ENCODE measurements around the gene ATP6V1D. TPM values are rescaled to one million over a fixed set of nuclear protein-coding genes. Genes with fewer than 3 reads are reported as not detected.
A peak's percentile ranks its signal among the peaks of the same experiment; 100 is the strongest.

The ATP6V1D gene
- total RNA-seq, 1 experiment from 2014 or later = 38.5 TPM

GRCh38 chr14:67391268-67391667 is 31.7 kb upstream of the ATP6V1D start:
- H3K79me2 ChIP-seq (ENCODE audit: insufficient read depth, low read length) = no peaks in the 10 kb centered on the region
- H4K20me1 ChIP-seq (ENCODE audit: insufficient read depth) = no peaks in the 10 kb centered on the region
- H3K27me3 ChIP-seq (ENCODE audit: insufficient read depth, low read length) = no peaks in the 10 kb centered on the region
- DNase-seq (ENCODE audit: low read depth, low spot score) (no peak), ATAC-seq (no peak)
- intact Hi-C loops (cut with micrococcal nuclease) = no loop called here
- peaks cover 33 to 65% of the 10 kb centered on the region in 2 experiments for H3K36me3 ChIP-seq (ENCODE audit: control insufficient read depth in 1 of 2, insufficient read depth in 2 of 2, low read length in 2 of 2)
- RAD21 ChIA-PET (ENCODE audit: low non-redundant PET in 1 of 2, low total read pairs in 2 of 2, uncharacterized antibody in 2 of 2, unreplicated experiment in 2 of 2) = no interaction called here
- no peak for TF ChIP-seq RAD21 (IDR thresholded peaks at IDR 0.05; ENCODE audit: low read depth)
- no peak for TF ChIP-seq YY1 (IDR thresholded peaks at IDR 0.05; ENCODE audit: extremely low read depth, insufficient replicate concordance, low read depth, low read length)
- TF ChIP-seq ZFX (IDR thresholded peaks at IDR 0.05) = no peak
- no peak for TF ChIP-seq ATF3 (IDR thresholded peaks at IDR 0.05)
- TF ChIP-seq MAX (IDR thresholded peaks at IDR 0.05) = no peak
- TF ChIP-seq ELF1 (IDR thresholded peaks at IDR 0.05; ENCODE audit: borderline replicate concordance, low read depth) = no peak
- no peak for TF ChIP-seq FOSL1 (IDR thresholded peaks at IDR 0.05; ENCODE audit: low read depth)
- no peak for TF ChIP-seq EZH2 (IDR thresholded peaks at IDR 0.05)
- CTCF ChIA-PET = no interaction called here
- no peak overlapping the region for H3K4me3 ChIP-seq (replicated peaks in 1 of 2; ENCODE audit: low read depth in 1 of 2, low read length in 2 of 2)
- no TSS peak for BruUV-seq (replicated peaks)
- no peak overlapping the region for H2AFZ ChIP-seq (ENCODE audit: low read depth, low read length, poor library complexity, severe bottlenecking)
- POLR2A ChIA-PET = no interaction called here
- no peaks in the 10 kb centered on the region for H3K9me3 ChIP-seq (ENCODE audit: control insufficient read depth in 1 of 2, insufficient read depth in 1 of 2, low read depth in 1 of 2, low read length in 2 of 2)
- H3K4me2 ChIP-seq (ENCODE audit: low read length) = no peak overlapping the region
- no peaks in the 10 kb centered on the region for H3K9me2 ChIP-seq (ENCODE audit: insufficient read depth)
- H3K9ac ChIP-seq (ENCODE audit: low read length) = no peak overlapping the region
- peaks cover 0 to 7% of the 10 kb centered on the region in 2 experiments; a peak in 3 of 4 replicates for H3K4me1 ChIP-seq (ENCODE audit: control insufficient read depth in 1 of 2, insufficient read depth in 2 of 2, low read length in 2 of 2)
- no peak overlapping the region for H3K27ac ChIP-seq (ENCODE audit: low read depth, low read length)

- intact Hi-C loops (cut with micrococcal nuclease) = no loop called here
- BruUV-seq (replicated peaks) = no TSS peak
- H3K4me1 ChIP-seq (ENCODE audit: control insufficient read depth in 1 of 2, insufficient read depth in 2 of 2, low read length in 2 of 2) = peaks cover 0 to 7% of the 10 kb centered on the region in 2 experiments; a peak in 2 of 4 replicates
- no peak overlapping the region for H2AFZ ChIP-seq (ENCODE audit: low read depth, low read length, poor library complexity, severe bottlenecking)
- no peak overlapping the region for H3K4me3 ChIP-seq (replicated peaks in 1 of 2; ENCODE audit: low read depth in 1 of 2, low read length in 2 of 2)
- H3K27ac ChIP-seq (ENCODE audit: low read depth, low read length) = no peak overlapping the region
- no peak overlapping the region for H3K4me2 ChIP-seq (ENCODE audit: low read length)
- ChIA-PET POLR2A (no interaction called here), RAD21 (ENCODE audit: low non-redundant PET in 1 of 2, low total read pairs in 2 of 2, uncharacterized antibody in 2 of 2, unreplicated experiment in 2 of 2) (no interaction called here), CTCF (no interaction called here)
- no peaks in the 10 kb centered on the region for H3K27me3 ChIP-seq (ENCODE audit: insufficient read depth, low read length)
- no peaks in the 10 kb centered on the region for H3K9me2 ChIP-seq (ENCODE audit: insufficient read depth)
- no peak for DNase-seq (ENCODE audit: low read depth, low spot score)
- H3K36me3 ChIP-seq (ENCODE audit: control insufficient read depth in 1 of 2, insufficient read depth in 2 of 2, low read length in 2 of 2) = peaks cover 38 to 65% of the 10 kb centered on the region in 2 experiments
- no peaks in the 10 kb centered on the region for H3K9me3 ChIP-seq (ENCODE audit: control insufficient read depth in 1 of 2, insufficient read depth in 1 of 2, low read depth in 1 of 2, low read length in 2 of 2)
- no peak for TF ChIP-seq MAX (IDR thresholded peaks at IDR 0.05)
- TF ChIP-seq RAD21 (IDR thresholded peaks at IDR 0.05; ENCODE audit: low read depth) = peak; percentile 15; the same call in 1 of the 2 replicates
- H4K20me1 ChIP-seq (ENCODE audit: insufficient read depth) = no peaks in the 10 kb centered on the region
- H3K9ac ChIP-seq (ENCODE audit: low read length) = no peak overlapping the region
- no peak for ATAC-seq
- no peaks in the 10 kb centered on the region for H3K79me2 ChIP-seq (ENCODE audit: insufficient read depth, low read length)
Measured at GRCh38 chr14:67389811-67390534, 30.4 kb upstream of the ATP6V1D start.

Data from HCT116 (cell line).